ENCODE measurements around the gene FAM13A. TPM values are rescaled to one million over a fixed set of nuclear protein-coding genes. Genes with fewer than 3 reads are reported as not detected.

The FAM13A gene
- total and polyA plus RNA-seq, 2 of the 4 experiments (the other 2 are of a cell fraction), result 13.1 to 22.0 TPM

- BruUV-seq (replicated peaks), result no TSS peak
- WGBS, 2 experiments (ENCODE audit: extremely low coverage in 2 of 2, insufficient read length in 1 of 2), result no CpG with 5 or more reads among the region's 10 CpGs
- Histone ChIP-seq H4K20me1 (ENCODE audit: insufficient read depth, low read length) (no peaks in the 10 kb centered on the region), H3K23ac (ENCODE audit: low read depth, low read length) (peak overlapping the region; percentile 5; the same call in 1 of the 2 replicates), H3K9me1 (ENCODE audit: insufficient read depth, low read length) (peaks cover 5% of the 10 kb centered on the region; the same call in 1 of the 2 replicates), H4K5ac (ENCODE audit: low read depth, low read length) (no peak overlapping the region), H3K27ac (ENCODE audit: insufficient read depth, low read length) (no peak overlapping the region), H3K56ac (ENCODE audit: extremely low read depth, insufficient read depth, low read length) (no peak overlapping the region), H3K14ac (replicated peaks; ENCODE audit: low read depth, low read length) (no peak overlapping the region), H2BK15ac (ENCODE audit: low read depth, low read length) (no peak overlapping the region), H2AK5ac (ENCODE audit: low read depth, low read length) (no peak overlapping the region), H3K36me3 (ENCODE audit: control insufficient read depth, insufficient read depth, low read length) (peaks cover 25% of the 10 kb centered on the region), H4K91ac (ENCODE audit: insufficient read depth, low read depth, low read length) (no peak overlapping the region), H3K4me3 (ENCODE audit: insufficient read depth, low read depth, low read length) (no peak overlapping the region), H2BK20ac (ENCODE audit: low read depth, low read length) (no peak overlapping the region), H3K9me3 (ENCODE audit: control insufficient read depth, insufficient read depth, low read length) (peaks cover 5% of the 10 kb centered on the region), H3K27me3 (ENCODE audit: control insufficient read depth, insufficient read depth, low read length) (no peaks in the 10 kb centered on the region), H3K79me1 (ENCODE audit: low read depth in 1 of 2, low read length in 2 of 2) (no peaks in the 10 kb centered on the region), H3K4me1 (ENCODE audit: control insufficient read depth, insufficient read depth, low read length) (no peaks in the 10 kb centered on the region), H2AFZ (replicated peaks; ENCODE audit: low read length, poor library complexity) (no peak overlapping the region), H3K18ac (ENCODE audit: low read depth, low read length) (no peak overlapping the region), H2BK5ac (ENCODE audit: low read depth, low read length, poor library complexity, severe bottlenecking) (no peak overlapping the region), H3K4ac (ENCODE audit: low read depth, low read length) (no peak overlapping the region), H2BK120ac (ENCODE audit: low read depth, low read length) (no peak overlapping the region), H3K9ac (ENCODE audit: low read depth, low read length) (no peak overlapping the region), H3K4me2 (ENCODE audit: low read depth, low read length) (no peak overlapping the region), H2AK9ac (replicated peaks; ENCODE audit: low read depth, low read length, poor library complexity) (no peak overlapping the region), H4K8ac (ENCODE audit: low read depth in 2 of 2, low read length in 2 of 2) (no peak overlapping the region)
- CTCF ChIA-PET, result no interaction called here
- POLR2A ChIA-PET (ENCODE audit: unreplicated experiment), result no interaction called here
- no peak for ATAC-seq (ENCODE audit: low read depth)
- dilution Hi-C loops (cut with HindIII; ENCODE audit: low sequenced_read_pairs, unreplicated experiment), result no loop called here
- intact Hi-C loops (cut with micrococcal nuclease), result no loop called here
- in situ Hi-C loops (cut with MboI; ENCODE audit: low sequenced_read_pairs), result no loop called here
- no peak for DNase-seq
- TF ChIP-seq SMC3 (IDR thresholded peaks at IDR 0.05; ENCODE audit: low read depth, low read length), result no peak
- TF ChIP-seq CHD1 (IDR thresholded peaks at IDR 0.05; ENCODE audit: low read depth, low read length), result no peak
- TF ChIP-seq FOS (IDR thresholded peaks at IDR 0.05; ENCODE audit: low read depth, low read length), result no peak
- no peak for TF ChIP-seq NFE2L2 (IDR thresholded peaks at IDR 0.05; ENCODE audit: low read depth, low read length)
- TF ChIP-seq USF2 (IDR thresholded peaks at IDR 0.05; ENCODE audit: low read depth, low read length), result no peak
- no peak for TF ChIP-seq CTCF (conservative IDR thresholded peaks at IDR 0.05; ENCODE audit: low read depth, low read length)
- no peak for TF ChIP-seq RFX5 (IDR thresholded peaks at IDR 0.05; ENCODE audit: low read depth, low read length)
- no peak for TF ChIP-seq MXI1 (IDR thresholded peaks at IDR 0.05; ENCODE audit: borderline replicate concordance, low read depth, low read length)
- TF ChIP-seq MAZ (IDR thresholded peaks at IDR 0.05; ENCODE audit: borderline replicate concordance, low read depth, low read length), result no peak
- no peak for TF ChIP-seq BHLHE40 (IDR thresholded peaks at IDR 0.05; ENCODE audit: low read depth, low read length)
- TF ChIP-seq ELK1 (IDR thresholded peaks at IDR 0.05; ENCODE audit: borderline replicate concordance, low read depth, low read length), result no peak
- TF ChIP-seq MAFK (IDR thresholded peaks at IDR 0.05; ENCODE audit: low read depth, low read length), result no peak
- TF ChIP-seq RAD21 (IDR thresholded peaks at IDR 0.05; ENCODE audit: low read length), result no peak
- no peak for TF ChIP-seq POLR2A (IDR thresholded peaks at IDR 0.05; ENCODE audit: low read depth, low read length)
- no peak for TF ChIP-seq RCOR1 (IDR thresholded peaks at IDR 0.05; ENCODE audit: insufficient replicate concordance, low read length)
- TF ChIP-seq CEBPB (IDR thresholded peaks at IDR 0.05; ENCODE audit: low read depth, low read length), result no peak
Measured at GRCh38 chr4:88722276-88722780, 334.7 kb downstream of the FAM13A start.

Data from IMR-90 (cell line).